GM12878 (cell line): Measurements from ENCODE around the gene KRT80. TPM values are rescaled to one million over a fixed set of nuclear protein-coding genes. Genes with fewer than 3 reads are reported as not detected.

Experiments used
- ATAC-seq: fragments of 200-7000 bp; cut with Tn5 transposase; 3 replicates; pipeline ENCODE4 v1.9.1; 2020; ENCODE audit warnings: mild to moderate bottlenecking, moderate library complexity
- BruUV-seq: library from RNA; stranded (reverse); fragments of 400-500 nt; replicated peaks from 2 replicates; lab custom pipeline; 2021; lab: Mats Ljungman, UMichigan
- CTCF ChIA-PET: fragments of 300-600 bp; sonication (Branson Sonifier 250); formaldehyde crosslinking; extraction: SDS; loops from one replicate; lab custom pipeline; 2021; ENCODE audit warnings: inconsistent platforms; lab: Yijun Ruan, JAX
- POLR2A ChIA-PET: fragments of 350-600 bp; formaldehyde crosslinking; extraction: SDS; loops from one replicate; lab custom pipeline; 2021; ENCODE audit warnings: inconsistent platforms; lab: Charles Lee
- RAD21 ChIA-PET: fragments of 300-600 bp; sonication (Branson Sonifier 250); formaldehyde crosslinking; loops from one replicate; lab custom pipeline; 2023; ENCODE audit warnings: antibody characterized with exemption; ENCODE audit not compliant: unreplicated experiment; lab: Charles Lee
- SMC1A ChIA-PET: fragments of 300-600 bp; sonication (Branson Sonifier 250); formaldehyde crosslinking; loops from one replicate; lab custom pipeline; 2023; ENCODE audit not compliant: unreplicated experiment, uncharacterized antibody; lab: Charles Lee
- DNase-seq: peaks from one replicate; pipeline ENCODE4 v3.0.0-alpha.2; 2011; ENCODE audit warnings: low read depth, low spot score
- FAIRE-seq: peaks from 3 replicates; lab custom pipeline; 2011; peaks lifted over from hg19 to GRCh38; lab: Jason Lieb, UNC
- H2AFZ ChIP-seq: 2 replicates; pipeline ENCODE4 v1.6.0; 2011; ENCODE audit warnings: low read depth, low read length, control low read depth; ENCODE audit not compliant: control insufficient read depth
- H3K27ac ChIP-seq: 2 replicates; pipeline ENCODE4 v1.5.1; 2011; ENCODE audit warnings: control low read depth; ENCODE audit not compliant: control insufficient read depth, insufficient read depth
- H3K27me3 ChIP-seq, 2 experiments: replicated peaks in 1 of 2; 2 replicates each; pipeline versions ENCODE4 v1.6.0 to v1.6.1; 2011; ENCODE audit warnings: low read length in 1 of 2; ENCODE audit not compliant: control insufficient read depth in 2 of 2, insufficient read depth in 2 of 2
- H3K36me3 ChIP-seq, 2 experiments: 2 replicates each; pipeline ENCODE4 v1.5.1; 2011; ENCODE audit warnings: low read length in 1 of 2; ENCODE audit not compliant: control insufficient read depth in 2 of 2, insufficient read depth in 2 of 2
- H3K4me1 ChIP-seq: 2 replicates; pipeline ENCODE4 v1.6.1; 2011; ENCODE audit warnings: mild to moderate bottlenecking, low read length, moderate library complexity, mixed read lengths; ENCODE audit not compliant: control insufficient read depth, insufficient read depth
- H3K4me2 ChIP-seq: 2 replicates; pipeline ENCODE4 v1.6.0; 2011; ENCODE audit warnings: control low read depth; ENCODE audit not compliant: control insufficient read depth, insufficient read depth
- H3K4me3 ChIP-seq: fragments of 200-600 bp; sonication (generic); 2 replicates; pipeline ENCODE4 v1.5.1; 2016
- H3K79me2 ChIP-seq: 2 replicates; pipeline ENCODE4 v1.6.0; 2011; ENCODE audit warnings: low read length; ENCODE audit not compliant: control insufficient read depth, insufficient read depth
- H3K9ac ChIP-seq: 2 replicates; pipeline ENCODE4 v1.8.0; 2011; ENCODE audit warnings: low read length, control low read depth, mixed read lengths; ENCODE audit not compliant: control insufficient read depth, insufficient read depth
- H3K9me3 ChIP-seq: replicated peaks from 3 replicates; pipeline ENCODE4 v1.5.1; 2011; ENCODE audit warnings: mild to moderate bottlenecking, low read length; ENCODE audit not compliant: control insufficient read depth, insufficient read depth
- H4K20me1 ChIP-seq: 2 replicates; pipeline ENCODE4 v1.6.0; 2011; ENCODE audit not compliant: control insufficient read depth, insufficient read depth
- BHLHE40 ChIP-seq, 2 experiments: fragments of 450-650 bp in 1 of 2; IDR thresholded peaks; 2 replicates each; pipeline ENCODE4 v1.6.1; 2011 to 2017; ENCODE audit warnings: low read depth in 2 of 2, borderline replicate concordance in 1 of 2, improper control_type of control experiment in 1 of 2, low read length in 1 of 2, mild to moderate bottlenecking in 1 of 2
- CBX3 ChIP-seq: fragments of 200-600 bp; sonication (generic); IDR thresholded peaks from 2 replicates; pipeline ENCODE4 v1.6.1; 2016; ENCODE audit warnings: low read depth, borderline replicate concordance
- MTA3 ChIP-seq: IDR thresholded peaks from 2 replicates; pipeline ENCODE4 v1.6.1; 2012; ENCODE audit warnings: low read length, inconsistent platforms, borderline replicate concordance
- TCF7 ChIP-seq: IDR thresholded peaks from 2 replicates; pipeline ENCODE4 v1.6.1; 2014; ENCODE audit warnings: antibody characterized with exemption, borderline replicate concordance
- ZBTB11 ChIP-seq: fragments of 450-650 bp; formaldehyde crosslinking; IDR thresholded peaks from 2 replicates; pipeline ENCODE4 v1.5.0; 2022; ENCODE audit warnings: mild to moderate bottlenecking, missing genetic modification characterization
- WGBS: methylation state at CpG from one replicate; pipeline ENCODE4 v1.1.6; 2016; ENCODE audit warnings: low lambda C conversion rate; ENCODE audit not compliant: insufficient replicate concordance, insufficient coverage; ENCODE audit errors: missing lambda C conversion rate; 5-methylcytosine and 5-hydroxymethylcytosine counted together
- in situ Hi-C: fragments of 300-500 bp; cut with MboI; formaldehyde crosslinking; loops from 9 replicates; pipeline ENCODE4 v1.14.3; 2018; ENCODE audit warnings: mixed read lengths
- intact Hi-C: fragments of 100-400 bp; cut with micrococcal nuclease; formaldehyde crosslinking; loops from one replicate; pipeline ENCODE4 v1.14.2; 2022; ENCODE audit not compliant: unreplicated experiment
- polyA plus RNA-seq, 11 experiments: library from polyadenylated mRNA; depleted of rRNA in 4 of 11; unstranded in 6 of 11; stranded (reverse) in 5 of 11; fragments of >200 nt; fragmentation: Nextera tagmentation in 4 of 11; fragmentation: Illumina TruSeq in 1 of 11; extraction: Ambion mirVana in 4 of 11; extraction: Trizol in 1 of 11; gene quantifications; 1 replicate in 1 of 11; 2 replicates in 10 of 11; pipeline versions ENCODE4 v1.2.1 to v1.2.3, GENCODE V29; 2011 to 2016; ENCODE audit warnings: inconsistent platforms in 2 of 11, missing spikeins in 2 of 11, low read depth in 1 of 11
- total RNA-seq, 4 experiments: library from RNA; depleted of rRNA in 3 of 4; stranded (reverse); fragments of >200 nt in 3 of 4; fragmentation: Illumina TruSeq in 1 of 4; extraction: Trizol in 1 of 4; gene quantifications; 2 replicates each; pipeline versions ENCODE4 v1.2.1 to v1.2.3, GENCODE V29; 2013 to 2021
- TF ChIP-seq, protein P1 (sequence below): fragments of 450-650 bp; formaldehyde crosslinking; IDR thresholded peaks from 2 replicates; pipeline ENCODE4 v1.4.0; 2020; ENCODE audit warnings: mild to moderate bottlenecking, moderate library complexity

KRT80 gene
- total and polyA plus RNA-seq, 10 of the 15 experiments (the other 5 are each of a cell fraction or from before 2014, with no cell fraction given): 0.01 TPM; not detected in 9

DNA sequence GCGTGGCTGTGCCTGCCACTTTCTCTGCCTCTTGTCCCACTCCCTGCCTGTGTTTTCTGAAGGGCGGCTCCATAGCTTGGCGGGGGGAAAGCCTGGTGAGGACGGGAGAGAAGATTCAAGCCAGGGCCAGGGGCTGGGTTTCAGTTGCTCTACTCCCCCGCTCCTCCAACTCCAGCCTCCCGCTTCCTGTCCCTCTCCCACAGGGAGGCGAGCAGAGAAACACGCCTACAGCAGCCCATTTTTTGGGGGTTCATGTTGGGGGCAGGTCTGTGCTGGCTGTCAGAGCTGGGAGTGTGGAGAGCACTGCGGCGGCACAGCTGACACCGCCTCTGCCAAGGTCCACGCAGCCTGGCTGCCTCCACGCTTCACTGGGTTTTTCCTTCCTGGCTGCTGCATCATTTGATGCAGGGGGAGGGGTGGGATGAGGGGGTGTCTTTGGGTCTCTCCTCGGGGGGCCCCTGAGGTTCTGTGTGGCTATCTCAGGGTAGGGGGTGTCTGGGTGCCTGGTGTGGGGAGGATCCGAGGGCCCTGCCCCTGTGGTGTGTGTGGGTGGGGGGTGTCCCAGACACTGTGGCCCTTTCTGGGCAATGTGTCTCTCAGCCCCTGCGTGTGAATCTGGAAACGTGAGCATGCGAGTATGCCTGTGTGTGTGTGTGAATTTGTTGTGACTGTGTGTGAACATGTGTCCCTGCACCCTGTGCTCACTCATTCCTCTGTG, 10.7 kb upstream of the KRT80 start:
- Histone ChIP-seq H3K9me3 (no peaks in the 10 kb centered on the region), H3K4me3 (no peak overlapping the region), H3K27ac (no peak overlapping the region), H4K20me1 (no peaks in the 10 kb centered on the region), H3K9ac (no peak overlapping the region), H3K4me1 (no peaks in the 10 kb centered on the region), H3K27me3 (peaks cover 3% of the 10 kb centered on the region in 2 experiments; a peak in 2 of 4 replicates), H3K79me2 (no peaks in the 10 kb centered on the region), H2AFZ (no peak overlapping the region)
- FAIRE-seq: no peak
- ChIA-PET CTCF (interaction anchor here (1.6 kb wide), 1 partner anchor 8 kb away, joined by 7 read pairs; no protein-coding TSS in a partner anchor), POLR2A (interaction anchor here (0.6 kb wide), 1 partner anchor 110 kb away, joined by 4 read pairs; no protein-coding TSS in a partner anchor), SMC1A (no interaction called here), RAD21 (no interaction called here)
- WGBS: 25% methylated on average over 17 of the region's 18 CpGs
- intact Hi-C loops (no loop called here), in situ Hi-C loops (no loop called here)
- no peak for DNase-seq
- BruUV-seq: no TSS peak
- peak; percentile 43 for ATAC-seq
- TF ChIP-seq, protein P1, sequence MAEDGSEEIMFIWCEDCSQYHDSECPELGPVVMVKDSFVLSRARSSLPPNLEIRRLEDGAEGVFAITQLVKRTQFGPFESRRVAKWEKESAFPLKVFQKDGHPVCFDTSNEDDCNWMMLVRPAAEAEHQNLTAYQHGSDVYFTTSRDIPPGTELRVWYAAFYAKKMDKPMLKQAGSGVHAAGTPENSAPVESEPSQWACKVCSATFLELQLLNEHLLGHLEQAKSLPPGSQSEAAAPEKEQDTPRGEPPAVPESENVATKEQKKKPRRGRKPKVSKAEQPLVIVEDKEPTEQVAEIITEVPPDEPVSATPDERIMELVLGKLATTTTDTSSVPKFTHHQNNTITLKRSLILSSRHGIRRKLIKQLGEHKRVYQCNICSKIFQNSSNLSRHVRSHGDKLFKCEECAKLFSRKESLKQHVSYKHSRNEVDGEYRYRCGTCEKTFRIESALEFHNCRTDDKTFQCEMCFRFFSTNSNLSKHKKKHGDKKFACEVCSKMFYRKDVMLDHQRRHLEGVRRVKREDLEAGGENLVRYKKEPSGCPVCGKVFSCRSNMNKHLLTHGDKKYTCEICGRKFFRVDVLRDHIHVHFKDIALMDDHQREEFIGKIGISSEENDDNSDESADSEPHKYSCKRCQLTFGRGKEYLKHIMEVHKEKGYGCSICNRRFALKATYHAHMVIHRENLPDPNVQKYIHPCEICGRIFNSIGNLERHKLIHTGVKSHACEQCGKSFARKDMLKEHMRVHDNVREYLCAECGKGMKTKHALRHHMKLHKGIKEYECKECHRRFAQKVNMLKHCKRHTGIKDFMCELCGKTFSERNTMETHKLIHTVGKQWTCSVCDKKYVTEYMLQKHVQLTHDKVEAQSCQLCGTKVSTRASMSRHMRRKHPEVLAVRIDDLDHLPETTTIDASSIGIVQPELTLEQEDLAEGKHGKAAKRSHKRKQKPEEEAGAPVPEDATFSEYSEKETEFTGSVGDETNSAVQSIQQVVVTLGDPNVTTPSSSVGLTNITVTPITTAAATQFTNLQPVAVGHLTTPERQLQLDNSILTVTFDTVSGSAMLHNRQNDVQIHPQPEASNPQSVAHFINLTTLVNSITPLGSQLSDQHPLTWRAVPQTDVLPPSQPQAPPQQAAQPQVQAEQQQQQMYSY: no peak
- TF ChIP-seq CBX3: no peak
- no peak for TF ChIP-seq TCF7
- peak in 1 of 2 experiments; percentile 74; a peak in 1 of 4 replicates for TF ChIP-seq BHLHE40 (IDR thresholded peaks at IDR 0.05; ENCODE audit: borderline replicate concordance in 1 of 2, low read depth in 2 of 2, low read length in 1 of 2)
- no peak for TF ChIP-seq MTA3
- no peak for TF ChIP-seq ZBTB11 (CRISPR knock-in tag)
- TF ChIP-seq, all 136 proteins: peak for 1
- Histone ChIP-seq H3K4me2 (no peak overlapping the region), H3K36me3 (no peaks in the 10 kb centered on the region; a peak in 1 of 4 replicates)
